ENCODE data around the gene CRYZ. TPM values are rescaled to one million over a fixed set of nuclear protein-coding genes. Genes with fewer than 3 reads are reported as not detected.
"Not testable (repeated sequence)": the region's sequence is repeated elsewhere in the genome, so short reads cannot be mapped to it uniquely, and the experiment has no call there.

The CRYZ gene
- total RNA-seq: 10 to 100 TPM; 15.3 to 18.0 TPM

- peak within 1 kb of the TSS; percentile 91 for H3K4me3 Mint-ChIP-seq
- DNase-seq (peak; percentile 91), ATAC-seq (peak; percentile 92)
- H3K4me1 Mint-ChIP-seq (ENCODE audit: low read depth): peaks cover 26% of the 10 kb centered on the region
- ChIA-PET CTCF (interaction anchor here (0.6 to 2.5 kb wide), 12 partner anchors 10 to 667 kb away, joined by 3 to 14 read pairs (median 4); no protein-coding TSS in a partner anchor), POLR2A (interaction anchor here (1.4 kb wide), 1 partner anchor 1054 kb away, joined by 3 read pairs; no protein-coding TSS in a partner anchor)
- H3K27ac Mint-ChIP-seq: peak within 1 kb of the TSS; percentile 99
- peaks cover 16% of the 10 kb centered on the region for H3K36me3 Mint-ChIP-seq (ENCODE audit: low read depth)
- no peaks in the 10 kb centered on the region for H3K27me3 Mint-ChIP-seq (ENCODE audit: low read depth)
- H3K9me3 Mint-ChIP-seq (ENCODE audit: insufficient read depth): no peaks in the 10 kb centered on the region
Measured at GRCh38 chr1:74732960-74733603, at the start of gene CRYZ, which contains the start of gene TYW3. Gene CRYZ, minus strand, starts transcription at chr1:74733050. Its CDS starts 8,229 bp downstream, at chr1:74724821. Gene TYW3, plus strand, starts transcription at chr1:74733152. Its CDS starts 93 bp downstream, at chr1:74733245.

- Mint-ChIP-seq H3K4me1 (ENCODE audit: low read depth) (no peaks in the 10 kb centered on the region), H3K9me3 (ENCODE audit: insufficient read depth) (no peaks in the 10 kb centered on the region), H3K36me3 (ENCODE audit: low read depth) (no peaks in the 10 kb centered on the region), H3K27me3 (ENCODE audit: low read depth) (peaks cover 4% of the 10 kb centered on the region), H3K27ac (no peak overlapping the region), H3K4me3 (no peak overlapping the region)
- DNase-seq (no peak), ATAC-seq (no peak)
- POLR2A ChIA-PET: no interaction called here
- CTCF ChIA-PET: no interaction called here
Measured at GRCh38 chr1:74780594-74780993, 47.7 kb upstream of the CRYZ start.

- Mint-ChIP-seq H3K4me3 (no peak overlapping the region), H3K27ac (no peak overlapping the region), H3K4me1 (ENCODE audit: low read depth) (no peaks in the 10 kb centered on the region), H3K36me3 (ENCODE audit: low read depth) (no peaks in the 10 kb centered on the region), H3K27me3 (ENCODE audit: low read depth) (peaks cover 4% of the 10 kb centered on the region), H3K9me3 (ENCODE audit: insufficient read depth) (no peaks in the 10 kb centered on the region)
- CTCF ChIA-PET: no interaction called here
- POLR2A ChIA-PET: no interaction called here
- DNase-seq (no peak), ATAC-seq (no peak)
Measured at GRCh38 chr1:74779750-74780149, 46.9 kb upstream of the CRYZ start.

GRCh38 chr1:74777525-74777924, 44.7 kb upstream of the CRYZ start:
- peaks cover 10% of the 10 kb centered on the region for H3K27me3 Mint-ChIP-seq (ENCODE audit: low read depth)
- POLR2A ChIA-PET: no interaction called here
- H3K9me3 Mint-ChIP-seq (ENCODE audit: insufficient read depth): no peaks in the 10 kb centered on the region
- DNase-seq: no peak
- no peak for ATAC-seq
- CTCF ChIA-PET: no interaction called here
- no peak overlapping the region for H3K27ac Mint-ChIP-seq
- H3K36me3 Mint-ChIP-seq (ENCODE audit: low read depth): no peaks in the 10 kb centered on the region
- H3K4me3 Mint-ChIP-seq: no peak overlapping the region
- H3K4me1 Mint-ChIP-seq (ENCODE audit: low read depth): no peaks in the 10 kb centered on the region

- CTCF ChIA-PET: interaction anchor here (0.9 to 1.1 kb wide), 3 partner anchors 9 to 42 kb away, joined by 3 read pairs; no protein-coding TSS in a partner anchor
Measured at GRCh38 chr1:74775735-74776134, 42.9 kb upstream of the CRYZ start.

GRCh38 chr1:74773582-74773981, 40.7 kb upstream of the CRYZ start:
- CTCF ChIA-PET: interaction anchor here (0.6 kb wide), 1 partner anchor 456 kb away, joined by 3 read pairs; no protein-coding TSS in a partner anchor
- no peak overlapping the region for H3K4me3 Mint-ChIP-seq

More at GRCh38 chr1:74775735-74776134, 42.9 kb upstream of the CRYZ start:
- DNase-seq: no peak
- no peak overlapping the region for H3K4me3 Mint-ChIP-seq
- no peaks in the 10 kb centered on the region for H3K9me3 Mint-ChIP-seq (ENCODE audit: insufficient read depth)
- POLR2A ChIA-PET: no interaction called here
- no peak for ATAC-seq
- no peak overlapping the region for H3K27ac Mint-ChIP-seq
- H3K36me3 Mint-ChIP-seq (ENCODE audit: low read depth): no peaks in the 10 kb centered on the region
- H3K27me3 Mint-ChIP-seq (ENCODE audit: low read depth): peaks cover 8% of the 10 kb centered on the region
- no peaks in the 10 kb centered on the region for H3K4me1 Mint-ChIP-seq (ENCODE audit: low read depth)

GRCh38 chr1:74772945-74773344, 40.1 kb upstream of the CRYZ start:
- Mint-ChIP-seq H3K36me3 (ENCODE audit: low read depth) (no peaks in the 10 kb centered on the region), H3K4me3 (no peak overlapping the region), H3K27ac (no peak overlapping the region), H3K4me1 (ENCODE audit: low read depth) (no peaks in the 10 kb centered on the region), H3K9me3 (ENCODE audit: insufficient read depth) (no peaks in the 10 kb centered on the region), H3K27me3 (ENCODE audit: low read depth) (peaks cover 7% of the 10 kb centered on the region)
- DNase-seq: no peak
- no peak for ATAC-seq
- CTCF ChIA-PET: no interaction called here
- POLR2A ChIA-PET: no interaction called here

More at GRCh38 chr1:74773582-74773981, 40.7 kb upstream of the CRYZ start:
- no peak for DNase-seq
- no peak for ATAC-seq
- H3K27me3 Mint-ChIP-seq (ENCODE audit: low read depth): peaks cover 7% of the 10 kb centered on the region
- POLR2A ChIA-PET: no interaction called here
- H3K27ac Mint-ChIP-seq: no peak overlapping the region
- H3K9me3 Mint-ChIP-seq (ENCODE audit: insufficient read depth): no peaks in the 10 kb centered on the region
- no peaks in the 10 kb centered on the region for H3K36me3 Mint-ChIP-seq (ENCODE audit: low read depth)
- no peaks in the 10 kb centered on the region for H3K4me1 Mint-ChIP-seq (ENCODE audit: low read depth)

GRCh38 chr1:74771913-74772515, 39.2 kb upstream of the CRYZ start:
- ATAC-seq (no peak), DNase-seq (peak; percentile 31)
- Mint-ChIP-seq H3K9me3 (ENCODE audit: insufficient read depth) (no peaks in the 10 kb centered on the region), H3K4me3 (no peak overlapping the region), H3K4me1 (ENCODE audit: low read depth) (no peaks in the 10 kb centered on the region), H3K36me3 (ENCODE audit: low read depth) (no peaks in the 10 kb centered on the region), H3K27me3 (ENCODE audit: low read depth) (peaks cover 7% of the 10 kb centered on the region), H3K27ac (no peak overlapping the region)
- CTCF ChIA-PET: interaction anchor here (0.6 to 1.0 kb wide), 6 partner anchors 9 to 435 kb away, joined by 3 to 14 read pairs (median 4); no protein-coding TSS in a partner anchor
- POLR2A ChIA-PET: no interaction called here

- CTCF ChIA-PET: interaction anchor here (0.9 kb wide), 1 partner anchor 8 kb away, joined by 3 read pairs; no protein-coding TSS in a partner anchor
- Mint-ChIP-seq H3K27ac (no peak overlapping the region), H3K4me1 (ENCODE audit: low read depth) (no peaks in the 10 kb centered on the region), H3K9me3 (ENCODE audit: insufficient read depth) (no peaks in the 10 kb centered on the region), H3K36me3 (ENCODE audit: low read depth) (peaks cover 11% of the 10 kb centered on the region), H3K27me3 (ENCODE audit: low read depth) (no peaks in the 10 kb centered on the region), H3K4me3 (no peak overlapping the region)
- POLR2A ChIA-PET: no interaction called here
- no peak for ATAC-seq
- DNase-seq: no peak
Measured at GRCh38 chr1:74767490-74767889, 34.6 kb upstream of the CRYZ start.

- Mint-ChIP-seq H3K9me3 (ENCODE audit: insufficient read depth) (no peaks in the 10 kb centered on the region), H3K27me3 (ENCODE audit: low read depth) (no peaks in the 10 kb centered on the region), H3K4me1 (ENCODE audit: low read depth) (no peaks in the 10 kb centered on the region), H3K36me3 (ENCODE audit: low read depth) (peaks cover 18% of the 10 kb centered on the region), H3K4me3 (no peak overlapping the region), H3K27ac (no peak overlapping the region)
- CTCF ChIA-PET: interaction anchor here (0.8 to 0.9 kb wide), 2 partner anchors 9 to 16 kb away, joined by 3 read pairs; no protein-coding TSS in a partner anchor
- ATAC-seq (no peak), DNase-seq (no peak)
- POLR2A ChIA-PET: no interaction called here
Measured at GRCh38 chr1:74766579-74766978, 33.7 kb upstream of the CRYZ start.

- Mint-ChIP-seq H3K4me1 (ENCODE audit: low read depth) (no peaks in the 10 kb centered on the region), H3K27ac (no peak overlapping the region), H3K27me3 (ENCODE audit: low read depth) (no peaks in the 10 kb centered on the region), H3K4me3 (no peak overlapping the region), H3K9me3 (ENCODE audit: insufficient read depth) (no peaks in the 10 kb centered on the region), H3K36me3 (ENCODE audit: low read depth) (peaks cover 37% of the 10 kb centered on the region)
- DNase-seq (no peak), ATAC-seq (no peak)
- POLR2A ChIA-PET: no interaction called here
- CTCF ChIA-PET: interaction anchor here (0.8 to 1.7 kb wide), 2 partner anchors 8 to 74 kb away, joined by 3 to 6 read pairs; no protein-coding TSS in a partner anchor
Measured at GRCh38 chr1:74763807-74764206, 31.0 kb upstream of the CRYZ start.

GRCh38 chr1:74756650-74757049, 23.8 kb upstream of the CRYZ start:
- ATAC-seq; H3K27me3 Mint-ChIP-seq (ENCODE audit: low read depth); DNase-seq; H3K4me3 Mint-ChIP-seq; CTCF ChIA-PET; H3K27ac Mint-ChIP-seq; POLR2A ChIA-PET; H3K4me1 Mint-ChIP-seq (ENCODE audit: low read depth); H3K9me3 Mint-ChIP-seq (ENCODE audit: insufficient read depth): not testable (repeated sequence)
- H3K36me3 Mint-ChIP-seq (ENCODE audit: low read depth): peaks cover 78% of the 10 kb centered on the region
